T-cell (primary cell): ENCODE results near the gene PARG. TPM values are rescaled to one million over a fixed set of nuclear protein-coding genes. Genes with fewer than 3 reads are reported as not detected.

Source experiments
- ATAC-seq, 4 experiments: fragments of 200-7000 bp in 3 of 4; fragments of 150-1000 bp in 1 of 4; cut with Tn5 transposase; replicated peaks in 1 of 4; 1 replicate in 3 of 4; 2 replicates in 1 of 4; pipeline ENCODE4 v1.10.0; 2021; ENCODE audit warnings: moderate library complexity in 3 of 4, mild to moderate bottlenecking in 2 of 4, moderate number of reproducible peaks in 1 of 4
- CTCF ChIA-PET, 2 donors: fragments of 300-600 bp; sonication (Branson Sonifier 250); formaldehyde crosslinking; loops; one replicate each; lab custom pipeline; 2022; ENCODE audit warnings: antibody characterized with exemption in 2 of 2; lab: Charles Lee
- POLR2A ChIA-PET, 2 donors: fragments of 300-600 bp; sonication (Branson Sonifier 250); formaldehyde crosslinking; loops; one replicate each; lab custom pipeline; 2022; ENCODE audit warnings: antibody characterized with exemption in 2 of 2; lab: Charles Lee
- DNase-seq, 35 experiments: peaks; one replicate each; pipeline versions ENCODE4 v3.0.0 to v3.0.0-alpha.2; 2013 to 2023
- H3K27ac ChIP-seq: one replicate; pipeline ENCODE4 v1.5.1; 2013; ENCODE audit warnings: low read length
- H3K27me3 ChIP-seq, 2 experiments: replicated peaks in 1 of 2; 1 replicate in 1 of 2; 2 replicates in 1 of 2; pipeline versions ENCODE4 v1.6.1 to v1.7.0; 2013; ENCODE audit warnings: low read length in 1 of 2, mixed read lengths in 1 of 2; ENCODE audit not compliant: control insufficient read depth in 2 of 2, insufficient read depth in 2 of 2; ENCODE audit errors: extremely low read depth in 1 of 2
- H3K36me3 ChIP-seq, 2 donors: 1 replicate in 1 of 2; 2 replicates in 1 of 2; pipeline versions ENCODE4 v1.6.1 to v1.7.0; 2013; ENCODE audit warnings: low read length in 1 of 2; ENCODE audit not compliant: control insufficient read depth in 2 of 2, insufficient read depth in 1 of 2; ENCODE audit errors: extremely low read depth in 1 of 2
- H3K4me1 ChIP-seq, 2 experiments: 1 replicate in 1 of 2; 2 replicates in 1 of 2; pipeline versions ENCODE4 v1.6.1 to v1.7.0; 2013; ENCODE audit warnings: low read length in 2 of 2, mixed read lengths in 1 of 2; ENCODE audit not compliant: insufficient read depth in 2 of 2, control insufficient read depth in 1 of 2; ENCODE audit errors: extremely low read depth in 1 of 2
- H3K4me3 ChIP-seq, 2 donors: 1 replicate in 1 of 2; 2 replicates in 1 of 2; pipeline versions ENCODE4 v1.5.1 to v1.7.0; 2013; ENCODE audit warnings: mild to moderate bottlenecking in 2 of 2, low read length in 1 of 2, moderate library complexity in 1 of 2; ENCODE audit not compliant: control insufficient read depth in 1 of 2; ENCODE audit errors: extremely low read depth in 1 of 2
- H3K9me3 ChIP-seq: 2 replicates; pipeline ENCODE4 v1.7.0; 2013
- H3K27ac Mint-ChIP-seq, 2 donors: one replicate each; pipeline ENCODE4 v1.8.0; 2020 to 2021; ENCODE audit warnings: mild to moderate bottlenecking in 2 of 2, mixed read lengths in 2 of 2
- H3K27me3 Mint-ChIP-seq, 2 donors: one replicate each; pipeline ENCODE4 v1.8.0; 2021 to 2022; ENCODE audit warnings: mixed read lengths in 2 of 2
- H3K36me3 Mint-ChIP-seq: one replicate; pipeline ENCODE4 v1.8.0; 2021; ENCODE audit warnings: mixed read lengths
- H3K4me1 Mint-ChIP-seq, 3 donors: one replicate each; pipeline ENCODE4 v1.8.0; 2020 to 2022; ENCODE audit warnings: mixed read lengths in 3 of 3, mild to moderate bottlenecking in 1 of 3
- H3K4me3 Mint-ChIP-seq, 3 donors: one replicate each; pipeline ENCODE4 v1.8.0; 2020 to 2022; ENCODE audit warnings: mild to moderate bottlenecking in 3 of 3, mixed read lengths in 3 of 3, moderate library complexity in 3 of 3
- H3K9me3 Mint-ChIP-seq, 3 donors: one replicate each; pipeline ENCODE4 v1.8.0; 2020 to 2022; ENCODE audit warnings: mixed read lengths in 3 of 3
- WGBS: methylation state at CpG from one replicate; pipeline ENCODE4 v1.1.5; 2013; ENCODE audit warnings: missing lambda C conversion rate; ENCODE audit not compliant: insufficient coverage; 5-methylcytosine and 5-hydroxymethylcytosine counted together
- total RNA-seq, 35 experiments: library from RNA in 6 of 35; stranded (reverse) in 6 of 35; fragments of 120-200 nt in 1 of 35; gene quantifications; one replicate each; pipeline versions ENCODE4 v1.2.1 to v1.2.4 and lab custom pipeline; 2013 to 2026

PARG gene
- total RNA-seq, 5 donors from 2014 or later (not counting 1 experiment from before 2014, with no cell fraction given): 30.2 to 34.8 (median 32.8) TPM

DNA sequence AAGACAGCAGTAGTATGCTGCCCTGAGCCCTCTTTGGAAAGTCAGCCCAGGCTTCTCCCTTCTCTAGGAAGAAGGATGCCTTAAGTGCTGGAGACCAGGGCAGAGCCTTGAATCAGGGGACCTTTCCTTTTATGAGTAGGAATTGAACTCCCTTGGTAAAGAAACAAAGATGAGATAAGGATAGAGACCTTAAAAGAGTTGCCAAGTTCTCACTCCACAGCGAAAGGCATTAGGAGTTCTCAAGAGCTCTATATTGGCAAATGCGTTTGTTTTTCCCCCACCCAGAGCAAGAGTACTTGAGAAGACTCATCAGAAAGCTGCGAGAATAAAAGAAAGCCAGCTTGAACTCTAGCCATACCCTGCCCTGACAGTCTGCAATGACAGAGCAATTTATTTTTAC lies 106.9 kb downstream of the PARG start:
- no CpG with 5 or more reads among the region's 3 CpGs for WGBS
- H3K4me3 ChIP-seq: no peak overlapping the region
- H3K27ac Mint-ChIP-seq: no peak overlapping the region
- CTCF ChIA-PET: no interaction called here
- peaks cover 0 to 2% of the 10 kb centered on the region in 2 experiments for H3K4me1 ChIP-seq
- H3K9me3 ChIP-seq: no peaks in the 10 kb centered on the region
- H3K4me3 Mint-ChIP-seq: no peak overlapping the region
- H3K36me3 Mint-ChIP-seq: peaks cover 74% of the 10 kb centered on the region
- H3K4me1 Mint-ChIP-seq: no peaks in the 10 kb centered on the region
- H3K36me3 ChIP-seq: peaks cover 0 to 39% of the 10 kb centered on the region in 2 donors
- DNase-seq (no peak), ATAC-seq (no peak)
- no peaks in the 10 kb centered on the region for H3K27me3 ChIP-seq
- no peaks in the 10 kb centered on the region for H3K9me3 Mint-ChIP-seq
- no peak overlapping the region for H3K27ac ChIP-seq
- no peaks in the 10 kb centered on the region for H3K27me3 Mint-ChIP-seq
- POLR2A ChIA-PET: no interaction called here

GRCh38 chr10:49834201-49834600 lies 107.6 kb downstream of the PARG start:
- WGBS: no CpG with 5 or more reads among the region's 2 CpGs
- Mint-ChIP-seq H3K36me3 (peaks cover 72% of the 10 kb centered on the region), H3K4me3 (no peak overlapping the region), H3K4me1 (no peaks in the 10 kb centered on the region), H3K27ac (no peak overlapping the region), H3K27me3 (no peaks in the 10 kb centered on the region), H3K9me3 (no peaks in the 10 kb centered on the region)
- peaks cover 0 to 32% of the 10 kb centered on the region in 2 donors for H3K36me3 ChIP-seq
- H3K27ac ChIP-seq: no peak overlapping the region
- H3K4me1 ChIP-seq: peaks cover 0 to 2% of the 10 kb centered on the region in 2 experiments
- no peak for ATAC-seq
- DNase-seq: no peak
- no peak overlapping the region for H3K4me3 ChIP-seq
- ChIA-PET CTCF (no interaction called here), POLR2A (no interaction called here)
- H3K9me3 ChIP-seq: no peaks in the 10 kb centered on the region
- no peaks in the 10 kb centered on the region for H3K27me3 ChIP-seq

- Histone ChIP-seq H3K36me3 (peaks cover 0 to 24% of the 10 kb centered on the region in 2 donors), H3K4me1 (peaks cover 0 to 2% of the 10 kb centered on the region in 2 experiments), H3K9me3 (no peaks in the 10 kb centered on the region), H3K27ac (no peak overlapping the region), H3K27me3 (no peaks in the 10 kb centered on the region), H3K4me3 (no peak overlapping the region)
- H3K27ac Mint-ChIP-seq: no peak overlapping the region
- no peaks in the 10 kb centered on the region for H3K27me3 Mint-ChIP-seq
- no peaks in the 10 kb centered on the region for H3K4me1 Mint-ChIP-seq
- H3K36me3 Mint-ChIP-seq: peaks cover 67% of the 10 kb centered on the region
- ChIA-PET CTCF (no interaction called here), POLR2A (no interaction called here)
- no peaks in the 10 kb centered on the region for H3K9me3 Mint-ChIP-seq
- DNase-seq: no peak
- no peak for ATAC-seq
- no peak overlapping the region for H3K4me3 Mint-ChIP-seq
Measured at GRCh38 chr10:49833168-49833567, 108.7 kb downstream of the PARG start.

- no peaks in the 10 kb centered on the region for H3K9me3 Mint-ChIP-seq
- peaks cover 0 to 2% of the 10 kb centered on the region in 2 experiments for H3K4me1 ChIP-seq
- no peak overlapping the region for H3K27ac ChIP-seq
- peaks cover 66% of the 10 kb centered on the region for H3K36me3 Mint-ChIP-seq
- no peak overlapping the region for H3K4me3 Mint-ChIP-seq
- no peak overlapping the region for H3K4me3 ChIP-seq
- 78% methylated on average over 5 of the region's 8 CpGs for WGBS
- ATAC-seq (no peak), DNase-seq (no peak)
- H3K4me1 Mint-ChIP-seq: no peaks in the 10 kb centered on the region
- POLR2A ChIA-PET: no interaction called here
- CTCF ChIA-PET: interaction anchor here in 1 of 2 donors (0.6 kb wide), 1 partner anchor 36 kb away, joined by 3 read pairs; no protein-coding TSS in a partner anchor
- H3K27ac Mint-ChIP-seq: no peak overlapping the region
- H3K9me3 ChIP-seq: no peaks in the 10 kb centered on the region
- no peaks in the 10 kb centered on the region for H3K27me3 ChIP-seq
- H3K27me3 Mint-ChIP-seq: no peaks in the 10 kb centered on the region
- peaks cover 0 to 30% of the 10 kb centered on the region in 2 donors for H3K36me3 ChIP-seq
Measured at GRCh38 chr10:49831352-49832035, 110.3 kb downstream of the PARG start.

GRCh38 chr10:49830846-49831245 lies 111.0 kb downstream of the PARG start:
- Mint-ChIP-seq H3K27me3 (no peaks in the 10 kb centered on the region), H3K9me3 (no peaks in the 10 kb centered on the region), H3K4me3 (no peak overlapping the region), H3K36me3 (peaks cover 72% of the 10 kb centered on the region), H3K4me1 (no peaks in the 10 kb centered on the region), H3K27ac (no peak overlapping the region)
- Histone ChIP-seq H3K9me3 (no peaks in the 10 kb centered on the region), H3K4me3 (no peak overlapping the region), H3K36me3 (peaks cover 0 to 30% of the 10 kb centered on the region in 2 donors), H3K27ac (no peak overlapping the region), H3K27me3 (no peaks in the 10 kb centered on the region), H3K4me1 (peaks cover 0 to 2% of the 10 kb centered on the region in 2 experiments)
- no peak for DNase-seq
- no peak for ATAC-seq
- ChIA-PET POLR2A (no interaction called here), CTCF (no interaction called here)

DNA sequence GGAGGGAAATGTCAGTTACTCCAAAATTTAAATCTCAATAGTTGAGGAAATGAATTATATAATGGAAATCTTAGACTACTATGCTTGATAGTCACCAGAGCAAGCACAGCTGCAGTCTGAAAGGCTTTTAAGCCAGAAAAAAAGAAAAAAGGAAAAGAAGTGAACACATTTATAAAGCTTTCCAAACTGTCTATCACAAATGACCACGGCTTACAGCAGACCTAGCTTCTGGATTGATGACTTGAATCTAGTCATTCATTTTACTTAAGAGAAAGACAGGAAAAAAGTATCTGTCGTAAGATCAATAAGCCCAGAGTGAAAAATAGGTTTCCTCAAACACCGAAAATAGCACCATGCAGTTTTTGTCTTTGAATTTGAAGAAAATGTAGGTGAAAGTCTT lies 111.8 kb downstream of the PARG start:
- Histone ChIP-seq H3K4me1 (peaks cover 0 to 2% of the 10 kb centered on the region in 2 experiments), H3K9me3 (no peaks in the 10 kb centered on the region), H3K27me3 (no peaks in the 10 kb centered on the region), H3K36me3 (peaks cover 0 to 32% of the 10 kb centered on the region in 2 donors), H3K27ac (no peak overlapping the region), H3K4me3 (no peak overlapping the region)
- DNase-seq (no peak), ATAC-seq (no peak)
- Mint-ChIP-seq H3K9me3 (no peaks in the 10 kb centered on the region), H3K36me3 (peaks cover 72% of the 10 kb centered on the region), H3K4me1 (no peaks in the 10 kb centered on the region), H3K4me3 (no peak overlapping the region), H3K27me3 (no peaks in the 10 kb centered on the region), H3K27ac (no peak overlapping the region)
- POLR2A ChIA-PET: no interaction called here
- no CpG with 5 or more reads among the region's 3 CpGs for WGBS
- CTCF ChIA-PET: interaction anchor here in 1 of 2 donors (0.7 kb wide), 1 partner anchor 56 kb away, joined by 3 read pairs; no protein-coding TSS in a partner anchor
